Right lobe of liver (tissue), 4 donors: ENCODE results near the gene CGB2.

Experiments used
- CTCF ChIP-seq, 4 donors: fragments of 200-600 bp in 3 of 4; fragments of 450-650 bp in 1 of 4; IDR thresholded peaks; one replicate each; pipeline versions ENCODE4 v1.5.1 to v1.8.0; 2016 to 2022; ENCODE audit warnings: antibody characterized with exemption in 4 of 4, mild to moderate bottlenecking in 2 of 4
- POLR2A ChIP-seq: fragments of 450-650 bp; IDR thresholded peaks from one replicate; pipeline ENCODE4 v1.6.1; 2017; ENCODE audit warnings: antibody characterized with exemption, mild to moderate bottlenecking
- donor health status: DM: no; HTN: no; CAD: no.
- donor health status: DM: no; HTN: no; CAD: no.
- donor health status: DM: no; HTN: yes; CAD: no.

- TF ChIP-seq POLR2A, result no peak
- TF ChIP-seq CTCF (IDR thresholded peaks at IDR 0.05), result no peak
Observed at GRCh38 chr19:48985711-48986110, 46.0 kb upstream of the CGB2 start.
